ENCODE data around the gene GARIN5A. TPM values are rescaled to one million over a fixed set of nuclear protein-coding genes. Genes with fewer than 3 reads are reported as not detected.

The GARIN5A gene
- polyA plus RNA-seq, 2 of the 4 experiments (the other 2 are of a cell fraction), result 1.1 to 1.7 TPM

GRCh38 chr19:50485284-50485955, 8.8 kb upstream of the GARIN5A start:
- Histone ChIP-seq H3K9me3 (peaks cover 16% of the 10 kb centered on the region), H3K4me2 (no peak overlapping the region), H3K4me3 (no peak overlapping the region), H3K4me1 (no peaks in the 10 kb centered on the region), H3K27ac (no peak overlapping the region)
- WGBS (ENCODE audit: missing lambda C conversion rate), result 95% methylated on average over 10 of the region's 10 CpGs
- FAIRE-seq (no peak), ATAC-seq (no peak), DNase-seq (ENCODE audit: low read depth in 1 of 2, low spot score in 1 of 2) (no peak)
- CTCF ChIA-PET, result interaction anchor here (0.9 to 3.4 kb wide), 5 partner anchors 12 to 128 kb away, joined by 3 to 12 read pairs (median 6); no protein-coding TSS in a partner anchor
- POLR2A ChIA-PET, result no interaction called here
- TF ChIP-seq ELK1 (IDR thresholded peaks at IDR 0.05; ENCODE audit: low read depth, low read length) (no peak), CHD4 (IDR thresholded peaks at IDR 0.05; ENCODE audit: borderline replicate concordance) (no peak), EP300 (IDR thresholded peaks at IDR 0.05) (no peak), PHF8 (IDR thresholded peaks at IDR 0.05; ENCODE audit: borderline replicate concordance, low read depth) (no peak), NFE2L2 (conservative IDR thresholded peaks at IDR 0.05; ENCODE audit: low read length) (no peak), RCOR1 (IDR thresholded peaks at IDR 0.05; ENCODE audit: low read depth, low read length) (no peak), CBX8 (IDR thresholded peaks at IDR 0.05) (no peak), FOSB (CRISPR knock-in tag; IDR thresholded peaks at IDR 0.05) (no peak), SREBF2 (IDR thresholded peaks at IDR 0.05) (no peak)

GRCh38 chr19:50482916-50483315, 6.3 kb upstream of the GARIN5A start:
- ChIA-PET POLR2A (no interaction called here), CTCF (interaction anchor here (0.8 to 3.4 kb wide), 6 partner anchors 10 to 119 kb away, joined by 3 to 12 read pairs (median 6); no protein-coding TSS in a partner anchor)
- Histone ChIP-seq H3K27ac (no peak overlapping the region), H3K4me2 (no peak overlapping the region), H3K4me3 (no peak overlapping the region), H3K4me1 (peaks cover 3% of the 10 kb centered on the region; the same call in 2 of the 3 replicates), H3K9me3 (peaks cover 16% of the 10 kb centered on the region)
- 88% methylated on average over 10 of the region's 10 CpGs for WGBS (ENCODE audit: missing lambda C conversion rate)
- no peak for FAIRE-seq
- no peak for ATAC-seq
- DNase-seq (ENCODE audit: low read depth in 1 of 2, low spot score in 1 of 2), result no peak
- TF ChIP-seq SREBF2 (IDR thresholded peaks at IDR 0.05) (no peak), HOXA7 (CRISPR knock-in tag; IDR thresholded peaks at IDR 0.05) (no peak), EP300 (IDR thresholded peaks at IDR 0.05) (no peak), POLR2AphosphoS2 (conservative IDR thresholded peaks at IDR 0.05; ENCODE audit: low read length) (no peak), PHF8 (IDR thresholded peaks at IDR 0.05; ENCODE audit: borderline replicate concordance, low read depth) (no peak)

DNA sequence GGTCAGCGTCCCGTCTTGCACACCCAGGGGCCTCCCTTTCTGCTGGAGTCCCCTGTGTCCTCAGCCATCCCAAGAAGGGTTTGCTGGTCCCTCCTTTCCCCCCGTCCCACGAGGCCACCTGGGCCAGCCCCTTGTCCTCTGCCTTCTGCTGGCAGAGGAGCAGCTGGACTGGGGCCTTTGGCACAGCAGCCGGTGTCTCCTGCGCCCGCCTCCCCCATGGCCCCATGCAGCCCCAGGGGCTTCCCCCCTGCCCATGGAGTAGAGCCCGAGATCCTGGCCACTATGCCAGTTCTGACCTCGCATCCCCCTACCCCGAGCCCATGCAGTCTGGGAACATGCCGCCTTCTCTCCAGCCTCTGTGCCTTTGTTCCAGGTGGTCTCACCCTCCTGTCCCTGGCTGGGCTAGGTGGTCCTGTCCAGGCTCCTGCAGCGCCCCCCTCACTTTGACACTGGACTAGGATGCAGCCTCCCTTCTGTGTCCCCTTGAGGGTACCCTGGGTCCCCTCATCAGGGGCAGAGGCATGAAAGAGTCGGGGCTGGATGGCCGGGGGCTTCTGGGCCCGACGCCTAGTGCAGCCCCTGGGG, 5.7 kb upstream of the GARIN5A start:
- no peak for ATAC-seq
- 80% methylated on average over 15 of the region's 16 CpGs for WGBS (ENCODE audit: missing lambda C conversion rate)
- H3K4me1 ChIP-seq, result peaks cover 8% of the 10 kb centered on the region
- H3K9me3 ChIP-seq, result peaks cover 16% of the 10 kb centered on the region
- no peak for FAIRE-seq
- H3K27ac ChIP-seq, result no peak overlapping the region
- DNase-seq (ENCODE audit: low read depth in 1 of 2, low spot score in 1 of 2), result no peak
- CTCF ChIA-PET, result interaction anchor here (0.9 to 3.4 kb wide), 3 partner anchors 22 to 113 kb away, joined by 4 to 12 read pairs (median 5); no protein-coding TSS in a partner anchor
- POLR2A ChIA-PET, result no interaction called here
- TF ChIP-seq HDAC2 (IDR thresholded peaks at IDR 0.05) (no peak), TFCP2L1 (CRISPR knock-in tag; IDR thresholded peaks at IDR 0.05) (no peak), FOSL2 (IDR thresholded peaks at IDR 0.05) (no peak), FOSL2 (CRISPR knock-in tag; IDR thresholded peaks at IDR 0.05) (no peak), RARB (CRISPR knock-in tag; IDR thresholded peaks at IDR 0.05) (no peak), MAFK (IDR thresholded peaks at IDR 0.05; ENCODE audit: partially characterized antibody) (no peak), GATA3 (IDR thresholded peaks at IDR 0.05; ENCODE audit: borderline replicate concordance) (no peak), EP300 (IDR thresholded peaks at IDR 0.05) (no peak), BHLHE40 (IDR thresholded peaks at IDR 0.05; ENCODE audit: low read depth, low read length) (no peak)
- no peak overlapping the region for H3K4me2 ChIP-seq
- no peak overlapping the region for H3K4me3 ChIP-seq
